GM12872 (cell line): ENCODE results near the gene SNRNP35.

Source experiments
- TF ChIP-seq, protein P1 (sequence below): IDR thresholded peaks from 3 replicates; pipeline ENCODE4 v1.5.1; 2011; ENCODE audit warnings: low read depth, mild to moderate bottlenecking, low read length, moderate library complexity; ENCODE audit not compliant: insufficient read depth

The SNRNP35 gene

DNA sequence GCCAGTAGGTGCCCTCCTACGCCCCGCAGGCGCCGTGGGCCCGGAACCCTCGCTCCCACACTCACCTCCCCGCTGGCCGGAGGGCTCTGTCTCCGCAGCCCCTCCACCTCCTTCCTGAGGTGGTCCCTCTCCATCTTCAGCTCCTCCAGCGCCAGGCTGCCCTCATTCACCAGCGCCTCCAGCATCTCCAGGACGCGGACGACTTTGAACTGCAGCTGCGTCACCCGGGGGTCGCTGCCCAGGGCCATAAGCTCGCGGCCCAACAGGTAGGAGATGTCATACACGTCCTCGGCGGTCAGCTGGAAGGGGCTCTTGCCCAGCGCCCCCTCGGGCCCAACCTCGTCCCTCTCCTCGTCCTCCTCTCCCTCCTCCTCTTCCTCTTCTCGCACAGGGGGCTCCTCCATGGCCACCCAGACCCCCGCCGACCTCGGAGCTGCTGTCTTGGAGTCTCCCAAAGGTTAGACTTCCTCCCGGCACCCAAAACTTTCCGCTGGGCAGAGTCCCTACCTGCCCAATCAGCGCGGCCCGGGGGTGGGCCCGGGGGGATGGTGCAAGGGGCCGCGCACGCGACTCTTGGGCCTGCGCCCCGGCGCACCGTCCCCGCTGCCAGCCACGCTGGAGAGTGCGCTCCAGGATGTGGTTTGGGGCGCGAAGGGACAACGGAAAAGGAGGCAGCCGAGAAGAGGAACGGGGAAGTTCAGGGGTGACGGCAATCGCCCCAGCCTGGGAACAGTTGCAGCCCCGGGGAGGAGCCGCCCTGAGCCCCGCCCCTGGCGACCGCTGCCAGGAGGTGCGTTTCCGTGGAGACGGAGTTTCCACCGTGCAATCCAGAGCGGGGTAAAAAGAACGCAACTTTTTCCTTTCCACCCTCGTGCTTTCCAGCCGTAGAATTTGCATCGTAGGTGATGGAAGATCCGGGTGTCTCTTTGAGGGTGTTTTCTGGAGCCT is 21.6 kb upstream of the SNRNP35 start, which contains the start of gene RILPL2:
RILPL2 (minus strand) TSS at position 668 of the 948 bp plus-strand sequence; CDS start at position 404, 264 bp downstream.
- TF ChIP-seq, protein P1, sequence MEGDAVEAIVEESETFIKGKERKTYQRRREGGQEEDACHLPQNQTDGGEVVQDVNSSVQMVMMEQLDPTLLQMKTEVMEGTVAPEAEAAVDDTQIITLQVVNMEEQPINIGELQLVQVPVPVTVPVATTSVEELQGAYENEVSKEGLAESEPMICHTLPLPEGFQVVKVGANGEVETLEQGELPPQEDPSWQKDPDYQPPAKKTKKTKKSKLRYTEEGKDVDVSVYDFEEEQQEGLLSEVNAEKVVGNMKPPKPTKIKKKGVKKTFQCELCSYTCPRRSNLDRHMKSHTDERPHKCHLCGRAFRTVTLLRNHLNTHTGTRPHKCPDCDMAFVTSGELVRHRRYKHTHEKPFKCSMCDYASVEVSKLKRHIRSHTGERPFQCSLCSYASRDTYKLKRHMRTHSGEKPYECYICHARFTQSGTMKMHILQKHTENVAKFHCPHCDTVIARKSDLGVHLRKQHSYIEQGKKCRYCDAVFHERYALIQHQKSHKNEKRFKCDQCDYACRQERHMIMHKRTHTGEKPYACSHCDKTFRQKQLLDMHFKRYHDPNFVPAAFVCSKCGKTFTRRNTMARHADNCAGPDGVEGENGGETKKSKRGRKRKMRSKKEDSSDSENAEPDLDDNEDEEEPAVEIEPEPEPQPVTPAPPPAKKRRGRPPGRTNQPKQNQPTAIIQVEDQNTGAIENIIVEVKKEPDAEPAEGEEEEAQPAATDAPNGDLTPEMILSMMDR, result no peak

- TF ChIP-seq, protein P1, result no peak
These were observed 16.3 kb upstream of the SNRNP35 start for GRCh38 chr12:123441523-123442164.

- TF ChIP-seq, protein P1, result no peak
These were observed 15.2 kb upstream of the SNRNP35 start for GRCh38 chr12:123442774-123443173.

GRCh38 chr12:123444092-123445026 is 13.6 kb upstream of the SNRNP35 start:
- TF ChIP-seq, protein P1, result no peak

DNA sequence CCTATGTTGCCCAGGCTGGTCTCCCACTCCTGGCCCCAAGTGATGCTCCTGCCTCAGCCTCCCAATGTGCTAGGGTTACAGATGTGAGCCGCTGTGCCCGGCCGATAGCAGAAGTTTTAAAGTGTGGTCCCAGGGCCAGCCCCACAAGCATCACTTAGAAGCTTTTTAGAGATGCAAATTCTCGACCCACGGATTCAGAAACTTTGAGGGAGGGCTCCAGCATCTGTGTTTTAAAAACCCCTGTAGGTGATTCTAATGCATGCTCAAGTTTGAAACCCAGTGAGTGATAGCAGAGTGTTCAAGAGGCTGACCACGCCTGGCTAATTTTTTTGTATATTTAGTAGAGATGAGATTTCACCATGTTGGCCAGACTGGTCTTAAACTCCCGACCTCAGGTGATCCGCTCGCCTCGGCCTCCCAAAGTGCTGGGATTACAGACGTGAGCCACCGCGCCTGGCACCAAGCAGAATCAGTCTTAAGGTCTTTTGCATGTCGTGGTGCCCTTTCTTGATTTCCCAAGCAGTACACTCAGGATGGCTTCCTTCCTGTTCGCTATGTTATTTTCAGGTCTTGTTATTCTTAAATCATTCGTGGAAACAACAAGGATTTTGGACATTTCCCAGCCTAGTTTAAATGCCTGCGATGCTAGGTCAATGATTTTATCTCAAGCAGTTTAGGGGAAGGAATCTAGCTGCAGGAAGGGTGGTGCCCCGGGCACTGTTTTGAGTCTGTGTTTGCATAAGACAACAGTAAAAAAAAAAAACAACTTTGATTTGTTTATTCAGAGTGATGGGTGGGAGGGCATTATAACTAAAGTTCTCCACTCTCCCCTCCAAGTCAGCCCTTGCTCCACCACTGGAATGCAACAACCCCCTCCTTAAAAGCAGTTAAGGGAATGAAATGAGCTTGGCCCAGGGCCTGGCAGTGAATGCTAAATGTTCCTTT is 12.3 kb upstream of the SNRNP35 start:
- TF ChIP-seq, protein P1, result no peak

GRCh38 chr12:123446333-123446713 is 11.6 kb upstream of the SNRNP35 start:
- TF ChIP-seq, protein P1, result no peak
